ENCODE measurements around the gene ABCA2.
"Not testable (repeated sequence)": the region's sequence is repeated elsewhere in the genome, so short reads cannot be mapped to it uniquely, and the experiment has no call there.

Gene ABCA2

DNA sequence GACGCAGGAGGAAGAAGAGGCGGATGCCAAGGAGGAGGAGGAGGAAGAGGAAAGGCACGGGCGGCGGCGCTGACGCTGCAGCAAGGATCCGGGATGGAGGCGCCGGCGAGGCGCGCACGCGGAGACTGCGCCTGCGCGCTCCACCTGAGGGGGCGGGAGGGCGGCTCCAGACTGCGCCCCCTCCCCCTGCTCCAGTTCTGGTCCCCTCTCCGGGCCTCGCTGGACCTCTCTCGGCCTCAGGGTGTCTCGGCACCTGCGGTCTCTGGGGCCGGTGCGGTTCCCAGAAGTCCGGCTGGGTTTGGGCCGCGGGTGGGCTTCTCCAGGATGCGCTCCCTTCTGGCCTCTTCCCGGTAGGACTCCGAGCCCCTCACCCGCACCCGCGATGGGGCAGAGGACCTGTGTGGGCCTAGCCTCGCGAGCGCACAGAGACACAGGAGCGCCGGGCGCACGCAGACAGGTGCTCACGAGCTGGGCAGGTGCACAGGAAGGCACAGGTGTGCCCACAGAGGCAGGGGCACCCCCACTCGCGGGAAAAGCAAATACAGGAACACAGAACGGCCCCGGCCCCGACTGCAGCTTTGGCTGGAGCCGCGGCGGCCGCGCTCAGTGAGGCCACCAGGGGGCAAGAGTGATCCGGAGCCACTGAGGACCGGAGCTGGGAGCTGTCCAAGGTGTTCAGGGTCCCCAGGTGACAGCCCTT, 18.2 kb upstream of the ABCA2 start, which contains the start of gene NPDC1:
Gene NPDC1, minus strand, starts transcription at position 90 of the 700 bp plus-strand sequence. CDS start 188 bp downstream, outside the sequence.
- peak; percentile 74 for DNase-seq

DNA sequence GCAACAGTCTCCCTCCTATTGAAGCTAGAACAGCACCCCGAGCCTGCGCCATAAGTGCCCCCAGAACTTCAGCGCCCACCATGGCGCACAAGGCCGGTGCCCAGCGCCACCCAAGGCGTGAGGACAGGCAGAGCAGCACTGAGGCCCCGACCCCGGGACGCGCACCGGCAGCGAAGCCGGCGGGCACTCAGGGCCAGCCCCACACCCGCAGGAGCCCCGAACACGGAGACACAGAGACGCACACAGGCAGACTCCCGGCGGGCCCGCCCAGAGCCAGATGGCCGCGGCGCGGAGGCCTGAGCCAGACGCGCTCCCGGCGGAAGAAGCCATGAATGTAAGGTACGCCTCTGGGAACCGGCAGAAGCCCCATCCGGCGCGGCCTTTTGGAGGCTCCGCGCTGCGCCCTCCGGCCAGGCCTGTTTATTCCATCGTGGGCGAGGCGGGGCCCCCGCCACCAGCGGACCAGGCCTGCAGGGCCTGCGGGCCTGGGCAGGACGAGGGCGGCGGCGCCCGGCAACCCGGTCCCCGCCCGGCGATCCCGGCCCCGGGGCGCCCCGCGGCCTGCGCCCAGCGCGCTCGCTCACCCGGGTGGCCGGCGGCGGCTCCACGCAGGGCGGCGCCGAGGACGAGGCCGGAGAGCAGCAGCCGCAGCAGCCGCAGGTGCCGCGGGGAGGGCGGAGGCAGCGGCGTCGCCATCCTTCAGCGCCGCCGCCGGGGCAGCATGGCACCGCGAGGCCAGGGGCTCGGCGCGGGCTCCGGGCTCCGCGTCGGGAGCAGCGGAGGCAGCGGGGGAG, 17.5 kb upstream of the ABCA2 start:
- no peak for DNase-seq

DNA sequence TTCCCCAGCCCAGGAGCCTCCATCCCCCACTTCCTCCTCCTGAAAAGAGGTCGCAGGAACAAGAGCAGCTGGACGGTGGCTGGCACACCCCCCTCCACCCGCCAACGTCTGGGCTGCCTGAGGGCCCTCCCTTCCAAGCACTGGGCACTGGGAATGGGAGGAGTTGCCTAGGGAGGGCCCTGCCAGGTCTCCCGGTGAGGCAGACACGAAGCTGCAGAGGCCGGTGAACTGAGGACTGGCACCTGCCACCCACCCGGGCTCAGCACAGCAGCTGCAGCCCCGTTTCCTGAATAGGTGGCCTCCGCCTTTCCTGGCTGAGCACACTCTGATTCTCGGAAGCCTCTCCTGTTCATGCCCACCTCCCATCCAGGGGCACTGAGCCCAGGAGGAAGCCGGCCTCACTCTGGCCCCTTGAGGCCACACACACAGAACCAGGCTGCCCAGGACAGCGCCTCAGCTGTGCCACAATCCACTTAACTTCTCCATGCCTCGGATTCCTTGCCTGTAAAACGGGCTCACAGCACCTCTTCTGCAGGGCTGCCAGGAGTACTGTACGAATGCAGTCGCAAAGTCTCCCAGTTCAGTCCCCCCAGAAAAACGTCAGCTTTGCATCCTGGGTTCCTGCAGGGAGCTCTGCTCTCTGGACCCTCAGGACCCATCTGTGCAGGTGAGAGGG, 16.6 kb upstream of the ABCA2 start:
- no peak for DNase-seq

DNA sequence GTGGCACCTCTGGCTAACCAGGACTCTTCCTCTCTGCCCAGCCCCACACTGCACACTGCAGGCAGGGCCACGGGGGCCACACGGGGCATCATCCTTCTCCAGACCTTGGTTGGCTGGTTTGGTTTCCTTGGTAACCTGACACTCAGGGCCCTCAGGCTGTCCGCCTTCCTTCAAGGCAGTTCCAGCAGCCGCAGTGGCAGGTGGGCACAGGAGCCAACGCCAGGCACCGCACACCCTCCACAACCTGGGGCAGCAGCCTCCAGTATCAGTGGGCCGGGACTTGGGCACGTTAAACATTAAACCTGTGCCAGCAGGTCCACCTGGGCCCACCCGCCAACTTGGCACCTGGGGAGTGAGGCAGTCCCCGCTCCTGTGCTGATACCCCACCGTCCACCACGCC, 16.0 kb upstream of the ABCA2 start:
- no peak for DNase-seq

DNA sequence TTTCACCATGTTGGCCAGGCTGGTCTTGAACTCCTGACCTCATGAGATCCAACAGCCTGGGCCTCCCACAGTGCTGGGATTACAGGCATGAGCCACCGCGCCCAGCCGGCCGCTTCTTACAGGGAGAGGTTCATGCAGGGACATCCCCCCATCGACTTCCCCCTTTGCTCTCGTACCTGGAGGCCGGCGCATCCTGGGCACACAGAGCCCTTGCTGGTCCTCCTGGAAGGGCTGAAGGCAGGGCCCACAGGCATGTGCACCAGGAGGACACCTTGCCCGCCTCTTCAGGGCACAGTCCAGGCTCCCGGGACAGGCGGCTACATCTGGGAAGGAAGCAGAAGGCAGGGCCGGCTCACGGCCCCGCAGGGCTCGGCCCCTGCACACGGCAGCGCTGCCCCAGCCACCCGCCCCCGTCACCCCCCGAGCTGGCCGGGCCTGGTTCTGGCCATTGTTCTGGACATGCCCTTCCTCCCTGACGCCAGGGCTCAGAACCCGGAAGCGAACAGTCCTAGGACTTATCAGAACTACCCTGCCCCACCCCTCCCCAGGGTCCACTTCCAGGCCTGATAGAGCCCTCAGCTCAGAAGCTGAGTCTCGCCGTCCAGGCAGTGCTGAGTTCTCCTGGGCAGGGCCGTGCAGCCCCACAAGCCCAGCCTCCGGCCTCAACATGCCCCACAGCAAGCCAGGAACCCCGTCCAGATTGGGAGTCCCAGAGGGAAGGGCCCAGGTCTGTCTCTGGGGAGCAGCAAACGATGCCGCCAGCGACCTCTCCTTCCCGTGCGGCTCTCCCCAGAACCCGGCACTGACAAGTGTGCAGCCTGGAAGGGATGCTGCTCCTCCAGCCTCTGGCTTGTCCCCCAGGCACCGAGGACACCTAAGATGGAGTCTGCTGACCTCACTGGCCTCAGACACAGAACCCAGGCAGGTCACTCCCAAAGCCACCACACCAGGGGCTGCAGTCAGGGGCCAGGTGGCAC, 15.0 kb upstream of the ABCA2 start:
- DNase-seq, result no peak

GRCh38 chr9:137041124-137041523, 13.1 kb upstream of the ABCA2 start:
- no peak for DNase-seq

DNA sequence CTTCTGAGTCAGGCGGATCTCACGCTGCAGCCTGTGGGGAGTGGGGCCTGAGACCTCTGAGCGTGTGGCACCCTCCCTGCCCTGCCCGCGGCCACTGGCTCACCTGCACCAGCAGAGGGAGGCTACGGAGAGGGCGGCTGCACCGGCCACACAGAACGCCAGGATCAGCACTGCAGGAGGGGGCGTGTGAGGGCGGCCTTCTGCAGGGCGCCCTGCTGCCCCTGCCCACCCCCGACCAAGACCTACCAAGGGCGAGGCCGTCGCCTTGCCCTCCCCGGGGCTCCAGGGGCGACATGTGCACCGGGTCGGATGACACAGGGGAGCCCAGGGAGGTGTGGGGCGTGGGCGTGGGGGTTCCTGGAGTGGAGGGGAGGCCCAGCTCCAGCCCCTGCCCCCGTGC, 12.5 kb upstream of the ABCA2 start:
- DNase-seq, result no peak

GRCh38 chr9:137039611-137040366, 11.8 kb upstream of the ABCA2 start:
- DNase-seq, result no peak

- no peak for DNase-seq
These were observed 10.9 kb upstream of the ABCA2 start for GRCh38 chr9:137038916-137039315.

- no peak for DNase-seq
These were observed 9.4 kb upstream of the ABCA2 start for GRCh38 chr9:137037483-137037882.

DNA sequence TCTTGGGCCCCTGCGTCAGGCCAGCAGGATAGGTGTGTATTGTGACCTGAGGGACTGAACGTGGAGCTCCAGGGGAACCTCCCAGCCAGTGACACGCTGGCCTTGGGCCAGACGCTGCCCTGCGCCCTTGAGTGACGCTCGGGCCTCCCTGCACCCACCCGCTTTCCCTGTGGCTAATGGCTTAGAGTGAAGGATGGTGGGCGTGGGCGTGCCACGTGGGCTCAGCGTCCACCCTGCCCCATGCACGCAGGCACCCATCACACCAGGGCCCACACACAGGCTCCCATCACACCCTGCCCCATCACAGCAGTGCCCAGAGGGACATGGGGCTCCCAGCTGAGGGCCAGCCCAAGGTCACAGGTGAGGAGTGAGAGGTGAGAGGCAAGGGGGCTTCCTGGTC, 9.0 kb upstream of the ABCA2 start:
- no peak for DNase-seq

DNA sequence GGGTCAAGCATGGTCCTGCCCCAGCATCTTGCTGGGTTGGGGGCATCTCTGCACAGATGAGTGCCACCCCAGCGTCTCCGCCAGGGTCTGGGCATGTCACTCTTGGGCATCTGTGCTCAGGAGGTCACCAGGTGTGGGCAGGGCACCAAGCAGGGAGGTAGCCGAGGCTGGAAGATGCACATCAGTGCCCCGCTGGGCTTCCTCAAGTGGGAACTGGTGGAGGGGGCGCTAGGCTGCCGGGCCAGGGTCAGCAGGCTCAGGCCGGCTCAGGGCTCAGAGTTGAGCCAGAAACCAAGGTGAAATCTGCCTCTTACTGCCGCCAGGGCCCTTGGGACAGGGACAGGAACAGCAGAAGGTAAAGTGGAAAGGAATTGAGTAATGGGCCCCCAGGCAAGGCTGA, 7.9 kb upstream of the ABCA2 start:
- no peak for DNase-seq

- no peak for DNase-seq
These were observed 7.4 kb upstream of the ABCA2 start for GRCh38 chr9:137035507-137035834.

DNA sequence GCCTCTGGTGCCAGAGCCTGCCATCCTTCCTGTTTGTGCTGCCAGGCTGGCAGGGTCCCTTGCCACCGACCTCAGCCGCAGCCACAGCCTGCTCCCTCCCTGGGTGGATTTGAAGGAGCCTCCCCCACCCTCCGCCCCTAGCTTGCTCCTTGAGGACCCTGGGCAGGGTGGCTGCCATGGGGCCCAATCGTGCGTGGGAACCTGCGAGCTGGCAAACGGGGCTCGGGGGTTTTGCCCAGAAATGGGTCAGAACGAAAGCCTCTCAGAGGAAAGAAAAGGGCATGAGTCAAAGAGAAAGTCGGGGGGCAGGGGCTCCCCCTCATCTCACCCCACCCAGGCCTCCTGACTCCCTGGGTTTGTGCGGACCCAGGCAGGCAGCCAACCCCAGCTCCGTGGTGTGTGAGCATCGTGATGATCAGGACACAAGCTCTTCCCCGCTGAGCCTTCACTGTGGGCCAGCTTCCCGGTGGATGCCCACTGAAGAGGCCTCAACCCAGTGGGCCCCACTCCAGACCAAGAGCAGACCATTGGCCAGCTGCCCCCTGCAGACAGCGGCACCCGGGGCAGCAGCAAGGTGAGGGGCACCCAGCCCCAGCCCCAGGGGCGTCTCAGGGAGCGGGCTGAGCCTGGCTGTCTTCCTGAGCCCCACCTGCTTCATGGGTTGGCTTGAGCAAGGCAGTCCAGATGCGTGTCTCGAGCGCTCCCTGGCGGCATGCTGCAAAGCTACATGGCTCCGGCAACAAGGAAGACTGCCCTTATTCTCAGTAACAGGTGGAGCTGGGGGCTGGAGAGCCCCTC, 6.9 kb upstream of the ABCA2 start:
- peak; percentile 86 for DNase-seq

GRCh38 chr9:137034039-137034708, 6.1 kb upstream of the ABCA2 start:
- DNase-seq, result no peak

- not testable (repeated sequence) for DNase-seq
These were observed 5.4 kb upstream of the ABCA2 start for GRCh38 chr9:137033481-137033880.

- no peak for DNase-seq
These were observed 4.8 kb upstream of the ABCA2 start for GRCh38 chr9:137032858-137033257.

GRCh38 chr9:137031904-137032640, 4.0 kb upstream of the ABCA2 start, which contains the start of gene FUT7:
FUT7 (minus strand) TSS chr9:137032088; CDS start chr9:137031991, 97 bp downstream.
- DNase-seq, result peak; percentile 26
